NCI-H748 (cell line): ENCODE measurements around the gene EBPL.
"Not testable (repeated sequence)": the region's sequence is repeated elsewhere in the genome, so short reads cannot be mapped to it uniquely, and the experiment has no call there.

ENCODE experiments used
- DNase-seq: peaks from one replicate; lab custom pipeline; 2025; ENCODE audit not compliant: unreplicated experiment; lab: John Stamatoyannopoulos, UW

EBPL gene

DNA sequence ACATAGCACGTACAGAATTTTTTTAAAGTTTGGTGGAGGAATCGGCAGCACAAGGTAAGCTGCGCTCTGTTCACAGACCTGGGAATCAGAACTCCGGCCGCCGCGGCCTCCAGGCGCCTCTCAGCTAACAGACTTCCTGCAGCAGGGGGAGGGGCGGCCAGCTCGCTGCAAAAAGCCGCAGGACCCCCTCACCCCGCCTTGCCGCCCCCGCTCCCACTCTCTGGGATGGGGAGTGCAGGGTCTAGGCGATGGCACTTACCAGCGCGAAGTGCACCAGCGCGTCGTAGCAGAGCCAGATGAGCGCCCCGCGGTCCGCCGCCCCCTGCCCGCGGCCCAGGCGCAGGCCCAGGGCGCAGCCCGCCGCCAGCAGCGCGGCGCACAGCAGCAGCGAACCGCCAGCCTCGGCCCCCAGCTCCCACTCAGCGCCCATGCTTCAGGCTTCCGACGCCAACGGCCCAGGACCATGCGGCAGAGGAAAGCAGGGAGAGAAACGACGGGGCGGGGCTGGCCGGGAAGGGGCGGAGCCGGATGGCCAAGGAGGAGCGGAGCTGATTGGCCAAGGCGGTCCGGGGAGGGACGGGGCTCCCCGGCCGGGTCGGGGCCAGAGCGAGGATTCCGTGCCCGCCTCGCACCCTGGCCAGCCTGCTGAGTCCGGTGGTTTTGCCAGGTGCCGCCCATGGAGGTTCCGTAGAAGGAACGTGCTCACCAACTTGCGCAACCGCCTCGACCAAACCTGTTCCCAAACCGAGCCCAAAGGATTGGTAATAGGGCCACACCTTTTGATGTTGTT lies at the start of gene EBPL:
EBPL (minus strand) TSS at position 492 of the 790 bp plus-strand sequence; CDS start at position 430, 62 bp downstream.
- DNase-seq: peak; percentile 95

DNA sequence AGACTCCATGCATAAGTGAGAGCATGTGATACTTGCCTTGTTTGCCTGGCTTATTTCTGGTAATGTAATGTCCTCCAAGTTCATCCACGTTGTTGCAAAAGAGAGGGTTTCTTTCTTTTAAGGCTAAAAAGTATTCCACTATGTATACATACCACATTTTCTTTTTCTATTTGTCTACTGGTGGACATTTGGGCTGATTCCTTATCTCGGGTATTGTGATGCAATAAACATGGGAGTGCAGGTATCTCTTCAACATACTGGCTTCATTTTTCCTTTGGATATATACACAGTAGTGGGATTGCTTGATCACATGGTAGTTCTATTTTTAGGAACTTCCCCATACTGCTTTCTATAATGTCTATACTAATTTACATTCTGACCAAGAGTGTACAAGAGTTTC lies 49.6 kb upstream of the EBPL start:
- no peak for DNase-seq

DNA sequence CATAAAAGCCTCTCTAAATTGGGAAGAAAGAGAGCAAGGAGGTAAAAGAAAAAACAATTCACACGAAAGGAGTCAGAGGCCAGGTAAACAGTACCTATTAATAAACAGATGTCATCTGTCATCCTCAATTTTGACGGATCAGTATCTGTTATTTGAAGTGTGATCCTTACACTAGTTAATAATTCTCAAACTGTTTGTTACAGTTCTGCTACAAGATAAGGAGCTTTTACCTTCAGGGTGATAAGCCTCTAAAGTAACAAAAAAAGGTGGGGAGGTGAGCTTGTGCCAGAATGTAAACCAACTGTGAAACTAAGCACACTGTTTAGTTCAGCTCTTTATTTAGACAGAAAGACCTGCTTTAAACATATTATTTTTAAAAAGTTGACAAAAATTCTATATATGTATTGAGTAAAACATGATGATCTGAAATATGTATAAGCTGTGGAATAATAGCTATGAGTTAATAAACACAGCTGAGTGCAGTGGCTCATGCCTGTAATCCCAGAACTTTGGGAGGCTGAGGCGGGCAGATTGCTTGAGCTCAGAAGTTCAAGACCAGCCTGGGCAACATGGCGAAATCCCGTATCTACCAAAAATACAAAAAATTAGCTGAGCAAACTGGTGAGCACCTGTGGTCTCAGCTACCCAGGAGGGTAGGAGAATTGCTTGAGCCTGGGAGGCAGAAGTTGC lies 48.4 kb upstream of the EBPL start:
- DNase-seq: no peak

DNA sequence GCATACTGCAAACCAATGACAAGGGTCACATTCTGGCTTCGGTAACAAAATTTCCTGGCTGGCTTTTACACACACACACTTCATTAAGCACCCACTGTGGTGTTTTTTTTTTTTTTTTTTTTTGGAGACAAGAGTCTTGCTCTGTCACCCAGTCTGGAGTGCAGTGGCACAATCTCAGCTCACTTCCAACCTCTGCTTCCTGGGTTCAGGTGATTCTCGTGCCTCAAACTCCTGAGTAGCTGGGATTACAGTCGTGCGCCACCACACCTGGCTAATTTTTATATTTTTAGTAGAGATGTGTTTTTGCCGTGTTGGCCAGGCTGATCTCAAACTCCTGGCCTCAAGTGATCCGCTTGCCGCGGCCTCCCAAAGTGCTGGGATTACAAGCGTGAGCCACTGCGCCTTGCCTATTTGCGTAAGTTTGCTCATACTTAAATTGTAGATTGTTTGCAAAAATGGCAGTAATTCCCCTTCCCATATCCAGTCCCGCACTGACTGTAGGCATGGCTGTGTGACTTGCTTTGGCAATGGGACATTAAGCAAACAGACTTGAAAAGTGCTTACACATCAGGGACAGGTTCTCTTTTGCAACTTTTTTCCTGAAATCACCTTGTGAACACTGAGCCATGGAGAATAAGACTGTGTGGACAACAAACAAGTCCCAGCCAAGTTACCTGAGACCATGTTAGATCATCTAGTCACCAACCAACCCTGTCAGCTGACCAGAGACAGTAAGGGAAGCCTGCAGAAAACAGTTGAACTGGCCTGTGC lies 42.1 kb upstream of the EBPL start:
- no peak for DNase-seq

DNA sequence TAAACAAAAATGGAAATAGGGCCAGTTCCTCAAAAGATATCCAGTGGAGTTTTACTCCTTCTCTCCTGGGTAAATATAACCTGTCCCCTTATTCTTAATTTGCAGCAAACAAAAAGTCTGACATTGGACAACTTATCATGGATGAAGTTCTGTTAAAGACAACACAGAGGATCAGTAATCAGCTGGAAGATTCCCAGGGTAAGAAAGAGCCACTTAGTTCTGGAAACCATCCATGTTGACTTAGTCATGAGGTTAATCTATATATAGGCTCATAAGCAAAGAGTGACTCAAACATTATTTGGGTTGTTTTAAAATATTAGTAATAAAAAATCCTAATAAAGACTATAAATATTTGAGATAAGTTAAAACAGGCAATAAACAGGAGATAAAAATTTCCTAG lies 40.5 kb upstream of the EBPL start:
- no peak for DNase-seq

DNA sequence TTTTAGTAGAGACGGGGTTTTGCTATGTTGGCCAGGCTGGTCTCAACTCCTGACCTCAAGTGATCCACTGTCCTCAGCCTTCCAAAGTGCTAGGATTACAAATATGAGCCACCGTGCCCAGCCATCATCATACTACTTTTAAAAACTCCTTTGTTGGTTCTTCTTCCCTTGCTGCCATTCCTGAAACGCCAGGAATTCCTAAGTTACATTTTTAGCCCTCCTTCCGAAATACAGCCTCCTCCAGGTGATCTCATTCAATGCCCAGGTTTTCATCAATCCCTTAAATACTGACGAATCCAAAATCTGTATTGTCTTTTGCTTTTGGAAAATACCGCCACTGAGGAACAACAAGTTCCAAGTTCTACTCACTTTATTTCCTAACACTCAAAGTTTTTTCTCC lies 25.3 kb upstream of the EBPL start:
- DNase-seq: no peak

DNA sequence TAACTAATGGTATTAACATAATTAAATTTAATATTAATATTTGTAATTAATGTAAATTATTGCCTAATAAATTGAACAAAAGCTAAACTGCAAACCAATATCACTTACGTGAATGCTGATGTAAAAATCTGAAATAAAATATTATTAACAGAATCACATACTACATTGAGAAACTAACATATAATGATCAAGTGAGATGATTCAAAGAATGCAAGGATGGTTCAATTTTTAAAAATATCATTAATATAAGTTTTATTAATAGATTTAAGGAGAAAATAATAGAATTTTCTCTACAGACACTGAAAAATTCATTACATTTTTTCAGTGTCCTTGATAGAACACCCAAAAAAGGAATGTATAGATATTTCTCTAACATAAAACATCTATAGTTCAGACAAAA lies 23.5 kb upstream of the EBPL start:
- DNase-seq: no peak

DNA sequence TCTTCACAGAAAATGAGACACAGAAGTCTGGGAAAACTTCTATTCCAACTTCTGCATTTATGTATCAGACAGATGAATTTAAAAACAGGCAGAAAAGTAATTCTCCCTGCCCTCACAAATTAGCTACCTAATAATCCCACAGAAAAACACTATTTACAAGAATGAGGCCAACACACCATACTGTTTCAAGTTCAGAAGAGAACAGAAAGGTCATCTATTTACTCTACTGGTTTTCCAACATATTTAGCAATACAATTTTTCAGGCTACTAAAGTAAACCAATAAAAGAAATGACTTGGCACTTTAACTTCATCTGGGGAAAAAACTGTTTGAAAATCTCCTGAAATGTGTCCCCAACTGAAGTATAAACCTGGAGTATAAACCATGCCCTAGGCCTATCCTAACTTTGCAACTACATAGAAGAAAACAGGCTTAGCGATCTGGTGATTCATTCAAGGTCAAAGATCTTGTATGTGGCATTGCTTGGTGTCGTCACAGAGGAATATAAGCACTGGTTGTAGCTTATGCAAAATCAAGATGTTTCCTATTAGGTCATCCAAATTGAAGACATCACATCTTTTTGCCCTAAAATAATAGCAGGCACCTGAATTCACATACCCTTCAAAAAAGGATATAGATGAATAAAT lies 20.1 kb upstream of the EBPL start:
- no peak for DNase-seq

DNA sequence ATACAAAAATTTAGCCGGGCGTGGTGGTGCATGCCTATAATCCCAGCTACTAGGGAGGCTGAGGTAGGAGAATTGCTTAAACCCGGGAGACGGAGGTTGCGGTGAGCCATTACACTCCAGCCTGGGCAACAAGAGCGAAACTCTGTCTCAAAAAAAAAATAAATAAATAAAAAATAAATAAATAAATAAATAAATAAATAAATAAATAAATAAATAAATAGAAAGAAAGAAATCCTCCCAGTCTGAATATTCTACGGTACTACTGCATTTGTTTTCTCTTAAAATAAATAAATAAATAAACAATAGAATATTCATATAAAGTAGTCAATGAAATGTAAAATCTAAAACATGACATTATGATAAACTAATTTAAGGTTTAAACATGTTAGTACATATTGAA lies 13.0 kb upstream of the EBPL start:
- not testable (repeated sequence) for DNase-seq

DNA sequence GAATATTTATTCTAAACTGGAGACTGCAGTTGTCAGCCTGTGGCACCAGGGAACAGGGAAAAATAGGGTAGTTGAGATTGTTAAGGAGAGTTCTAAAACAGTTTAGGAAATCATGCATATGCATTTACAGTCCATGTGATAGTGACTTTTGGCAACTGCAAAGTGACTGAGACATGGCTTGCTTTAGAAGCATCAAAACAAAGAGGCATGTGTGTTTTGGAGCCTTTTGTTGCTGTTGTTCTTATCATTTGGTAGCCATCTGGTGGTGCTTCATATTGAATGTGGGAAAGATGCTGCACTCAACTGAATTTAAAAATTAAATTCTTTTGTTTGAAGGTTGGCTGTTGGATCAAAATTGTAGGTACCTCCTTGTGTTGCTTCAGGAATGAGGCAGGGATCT lies 10.2 kb upstream of the EBPL start:
- no peak for DNase-seq

DNA sequence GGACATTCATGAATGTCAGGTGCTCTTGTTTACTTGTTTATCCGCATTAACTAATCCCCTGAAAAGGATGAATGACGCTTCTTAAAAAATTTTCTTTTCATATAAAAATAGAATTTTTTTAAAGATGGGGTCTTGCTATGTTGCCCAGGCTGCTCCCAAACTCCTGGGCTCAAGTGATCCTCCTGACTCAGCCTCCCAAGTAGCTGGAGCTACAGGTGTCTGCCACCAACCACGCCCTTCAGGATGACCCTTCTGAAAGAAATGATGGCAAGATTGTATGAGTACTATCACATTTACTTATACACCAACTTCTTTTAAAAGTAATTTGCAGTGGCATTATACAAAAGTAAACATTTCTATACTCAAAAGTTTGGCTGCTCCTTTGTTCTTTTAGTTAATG lies 6.2 kb upstream of the EBPL start:
- no peak for DNase-seq

DNA sequence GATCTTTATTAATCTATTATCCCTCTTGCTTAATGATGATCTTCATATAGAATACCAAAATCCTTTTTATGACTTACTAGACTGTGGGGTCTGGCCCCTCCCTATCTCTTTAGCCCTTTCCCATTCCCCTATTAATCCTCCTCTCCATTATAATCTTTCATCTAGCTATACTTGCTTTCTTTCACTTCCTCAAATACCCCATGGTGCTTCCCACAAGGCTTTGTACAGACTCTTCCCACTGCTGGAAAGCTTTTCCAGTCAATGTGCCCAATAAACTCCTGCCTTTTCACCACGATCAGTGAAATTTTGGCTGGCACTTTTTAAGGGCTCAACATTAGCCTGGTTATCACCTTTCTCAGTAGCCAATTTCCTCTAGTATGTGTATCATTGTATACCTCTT lies 3.2 kb upstream of the EBPL start:
- DNase-seq: no peak

DNA sequence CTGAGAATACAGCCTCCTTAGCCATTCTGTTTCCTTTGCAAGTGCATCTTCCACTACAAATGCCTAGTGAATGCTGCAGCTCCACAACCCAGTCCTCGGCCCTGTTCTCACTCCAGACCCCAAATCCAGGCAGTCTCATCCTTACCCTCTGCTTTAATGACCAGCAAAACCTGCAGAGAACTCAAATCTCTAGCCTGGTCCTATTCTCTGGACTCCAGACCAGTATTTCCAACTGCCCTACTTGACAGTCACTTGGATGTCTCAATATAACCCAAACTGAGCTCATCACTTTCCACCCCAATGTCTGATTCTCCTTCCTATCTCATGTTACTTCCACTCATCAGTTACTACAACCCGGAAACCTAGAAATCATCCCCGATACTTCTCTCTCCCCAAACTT lies 2.6 kb upstream of the EBPL start:
- DNase-seq: no peak

DNA sequence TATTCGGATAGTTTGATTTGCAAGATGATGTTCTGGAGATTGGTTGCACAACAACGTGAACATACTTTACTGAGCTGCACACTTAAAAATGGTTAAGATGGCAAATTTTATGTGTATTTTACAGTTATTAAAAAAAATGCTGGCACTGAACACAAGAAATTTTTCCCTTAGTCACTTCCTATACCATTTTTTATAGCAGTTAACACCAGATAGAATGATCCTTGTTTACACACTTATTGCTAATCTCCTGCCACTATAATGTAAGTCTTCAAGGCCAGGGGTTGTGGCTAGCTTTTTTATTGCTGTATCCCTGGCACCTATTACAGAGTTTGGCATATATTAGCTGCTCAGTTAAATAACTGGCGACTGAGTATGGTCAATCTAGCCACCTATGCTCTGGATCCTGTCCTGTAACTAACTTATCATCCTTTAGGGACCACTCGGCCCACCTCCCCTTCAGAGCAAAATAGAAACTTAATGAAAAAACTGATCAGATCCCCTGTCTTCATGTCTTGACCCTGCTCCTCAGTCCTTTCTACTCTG lies 2.0 kb upstream of the EBPL start:
- DNase-seq: no peak

DNA sequence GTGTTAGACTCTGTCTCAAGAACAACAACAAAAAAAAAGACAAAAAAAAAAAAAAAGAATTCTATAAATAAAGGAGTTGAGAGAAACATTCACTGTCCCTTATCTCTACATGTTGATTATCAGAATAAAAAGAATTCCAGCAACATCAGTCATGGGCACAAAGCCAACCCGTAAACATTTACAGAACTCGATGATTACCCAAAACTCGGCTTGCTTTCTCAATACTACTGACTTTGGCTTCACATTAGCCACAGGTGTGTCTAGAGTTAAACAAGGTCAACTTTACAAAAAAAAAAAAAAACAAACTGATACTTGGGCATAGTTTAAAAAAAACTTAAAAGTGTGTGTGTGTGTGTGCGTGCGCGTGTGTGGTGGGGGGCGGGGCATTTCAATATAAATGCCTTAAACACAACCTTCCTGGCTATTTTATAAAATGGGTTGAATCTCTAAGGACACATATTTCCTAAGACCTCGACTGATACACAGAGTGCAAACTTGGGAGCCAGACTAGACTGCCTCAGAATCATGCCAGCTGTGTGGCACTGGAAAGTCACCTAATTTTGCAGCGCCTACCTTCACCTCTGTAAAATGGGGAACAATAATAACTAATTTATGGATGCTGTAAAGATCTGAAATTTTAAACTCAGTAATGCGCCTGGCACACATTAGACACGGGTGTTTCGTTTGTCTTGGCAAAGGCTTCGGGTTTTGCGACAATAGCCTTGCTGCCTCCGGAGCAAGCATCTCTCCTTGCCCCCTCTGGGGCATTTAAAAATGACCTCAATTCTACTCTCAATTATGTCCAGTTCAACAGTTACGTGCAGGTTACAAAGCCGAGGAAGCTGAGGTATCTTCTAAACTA lies 922 bp downstream of the EBPL start:
- peak; percentile 77 for DNase-seq

DNA sequence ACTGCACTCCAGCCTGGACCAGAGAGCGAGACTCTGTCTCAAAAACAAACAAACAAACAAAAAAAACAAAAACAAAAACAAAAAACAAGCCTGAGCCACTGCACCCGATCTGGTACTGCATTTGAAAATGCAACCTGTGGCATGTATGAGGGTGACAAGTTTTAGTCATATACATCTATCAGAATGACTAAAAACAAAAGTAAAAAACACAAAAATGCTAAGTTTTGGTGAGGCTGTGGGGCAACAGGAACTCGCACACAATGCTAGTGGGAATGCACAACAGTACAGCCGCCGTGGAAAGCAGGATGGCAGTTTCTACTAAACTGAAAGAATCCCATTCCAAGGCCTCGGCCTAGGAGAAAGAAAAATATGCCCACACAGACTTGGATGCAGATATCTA lies 7.8 kb downstream of the EBPL start:
- no peak for DNase-seq

DNA sequence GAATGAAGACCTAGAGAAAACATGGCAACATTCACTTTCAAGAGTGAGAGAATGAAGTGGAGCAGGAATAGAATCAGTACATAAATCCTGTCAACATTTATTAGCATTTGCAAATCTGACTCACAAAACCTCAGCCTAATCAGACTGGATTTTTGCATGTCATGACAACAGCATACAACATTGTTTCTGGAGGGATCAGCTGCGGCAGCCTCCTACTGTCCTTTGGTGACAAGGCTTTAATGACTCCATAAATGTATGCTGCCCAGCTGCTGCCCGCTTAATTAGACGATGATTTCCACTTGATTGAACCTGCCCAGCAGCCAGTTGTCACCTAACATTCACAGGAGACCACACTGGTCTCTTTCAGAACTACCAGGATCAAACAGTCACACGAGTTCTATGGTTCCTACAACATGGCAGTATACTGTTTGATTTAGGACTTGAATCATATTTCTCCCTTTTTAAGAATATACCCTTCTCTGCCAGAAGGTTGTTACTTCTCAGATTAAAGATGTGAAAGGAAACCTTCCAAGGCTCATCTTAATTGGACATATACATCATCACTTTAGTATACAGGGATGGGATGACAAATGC lies 9.3 kb downstream of the EBPL start:
- peak; percentile 76 for DNase-seq

DNA sequence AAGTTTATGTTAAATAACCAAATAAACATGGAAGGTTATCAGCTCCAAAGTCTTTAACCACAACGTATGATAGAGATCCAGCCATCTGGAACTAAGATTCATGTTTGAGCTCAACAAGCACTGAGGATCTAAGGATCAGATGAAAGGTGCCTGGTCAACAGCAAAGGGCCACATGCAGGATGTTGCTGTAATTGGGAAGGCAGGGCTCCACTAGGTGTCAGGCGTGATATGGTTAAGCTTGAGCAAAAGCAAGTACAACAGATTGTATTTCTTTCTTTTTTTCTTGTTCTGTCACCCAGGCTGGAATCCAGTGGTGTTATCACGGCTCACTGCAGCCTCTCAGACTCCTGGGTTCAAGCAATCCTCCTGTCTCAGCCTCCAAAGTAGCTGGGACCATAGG lies 12.0 kb downstream of the EBPL start:
- DNase-seq: peak; percentile 6

DNA sequence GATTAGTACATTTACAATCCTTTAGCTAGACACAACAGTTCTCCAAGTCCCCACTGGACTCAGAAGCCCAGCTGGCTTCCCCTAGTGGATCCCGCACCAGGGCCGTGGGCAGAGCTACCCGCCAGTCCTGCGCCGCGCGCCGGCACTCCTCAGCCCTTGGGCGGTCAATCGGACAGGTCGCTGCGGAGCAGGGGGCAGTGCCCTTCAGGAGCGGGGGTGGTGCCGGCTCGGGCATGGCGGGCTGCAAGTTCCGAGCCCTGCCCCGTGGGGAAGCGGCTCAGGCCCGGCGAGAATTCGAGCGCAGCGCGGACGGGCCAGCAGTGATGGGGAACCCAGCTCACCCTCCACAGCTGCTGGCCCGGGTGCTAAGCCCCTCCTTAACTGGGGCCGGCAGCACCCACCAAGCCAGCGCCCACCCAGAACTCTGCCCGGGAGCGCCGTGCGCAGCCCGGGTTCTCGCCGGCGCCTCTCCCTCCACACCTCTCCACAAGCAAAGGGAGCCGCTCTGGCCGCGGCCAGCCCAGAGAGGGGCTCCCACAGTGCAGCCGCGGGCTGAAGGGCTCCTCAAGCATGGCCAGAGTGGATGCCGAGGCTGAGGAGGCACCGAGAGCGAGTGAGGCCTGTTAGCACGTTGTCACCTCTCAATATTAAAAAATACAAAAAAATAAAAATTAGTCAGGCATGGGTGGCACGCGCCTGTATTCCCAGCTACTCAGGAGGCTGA lies 12.9 kb downstream of the EBPL start:
- no peak for DNase-seq
